ENCODE results near the gene RNF19B. TPM values are rescaled to one million over a fixed set of nuclear protein-coding genes. Genes with fewer than 3 reads are reported as not detected.

RNF19B gene
- total RNA-seq, 2 donors from 2014 or later: 10.2 to 10.3 TPM

GRCh38 chr1:32939655-32940371 lies 24.8 kb downstream of the RNF19B start:
- peak overlapping the region; percentile 14 to 48 for H3K27ac ChIP-seq
- H3K36me3 ChIP-seq: peaks cover 58% of the 10 kb centered on the region
- H3K4me1 ChIP-seq: peaks cover 0 to 25% of the 10 kb centered on the region in 2 donors
- no peaks in the 10 kb centered on the region for H3K9me3 ChIP-seq
- TF ChIP-seq, protein P1, sequence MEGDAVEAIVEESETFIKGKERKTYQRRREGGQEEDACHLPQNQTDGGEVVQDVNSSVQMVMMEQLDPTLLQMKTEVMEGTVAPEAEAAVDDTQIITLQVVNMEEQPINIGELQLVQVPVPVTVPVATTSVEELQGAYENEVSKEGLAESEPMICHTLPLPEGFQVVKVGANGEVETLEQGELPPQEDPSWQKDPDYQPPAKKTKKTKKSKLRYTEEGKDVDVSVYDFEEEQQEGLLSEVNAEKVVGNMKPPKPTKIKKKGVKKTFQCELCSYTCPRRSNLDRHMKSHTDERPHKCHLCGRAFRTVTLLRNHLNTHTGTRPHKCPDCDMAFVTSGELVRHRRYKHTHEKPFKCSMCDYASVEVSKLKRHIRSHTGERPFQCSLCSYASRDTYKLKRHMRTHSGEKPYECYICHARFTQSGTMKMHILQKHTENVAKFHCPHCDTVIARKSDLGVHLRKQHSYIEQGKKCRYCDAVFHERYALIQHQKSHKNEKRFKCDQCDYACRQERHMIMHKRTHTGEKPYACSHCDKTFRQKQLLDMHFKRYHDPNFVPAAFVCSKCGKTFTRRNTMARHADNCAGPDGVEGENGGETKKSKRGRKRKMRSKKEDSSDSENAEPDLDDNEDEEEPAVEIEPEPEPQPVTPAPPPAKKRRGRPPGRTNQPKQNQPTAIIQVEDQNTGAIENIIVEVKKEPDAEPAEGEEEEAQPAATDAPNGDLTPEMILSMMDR (IDR thresholded peaks at IDR 0.05): no peak
- H3K27me3 ChIP-seq: no peaks in the 10 kb centered on the region
- H3K4me3 ChIP-seq: no peak overlapping the region
- DNase-seq (ENCODE audit: low spot score): peak; percentile 68

DNA sequence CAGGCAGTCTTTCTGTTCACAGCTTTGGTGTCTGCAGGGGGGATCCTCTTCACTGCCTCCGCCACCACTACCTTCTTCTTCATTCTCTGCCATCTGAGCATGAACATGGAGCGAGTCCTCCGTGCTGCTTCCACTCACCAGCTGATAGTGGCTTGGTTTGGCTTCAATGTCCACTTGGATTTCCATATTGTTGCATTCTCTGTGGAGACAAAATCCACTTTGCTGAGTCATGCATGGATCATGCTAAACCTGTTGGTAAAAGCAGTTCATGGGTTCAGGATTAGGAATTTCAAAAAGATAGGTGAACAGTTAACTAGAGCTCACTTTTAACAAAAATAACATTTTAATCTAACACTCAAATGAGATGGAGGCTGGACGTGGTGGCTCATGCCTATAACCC lies 27.5 kb downstream of the RNF19B start:
- DNase-seq (ENCODE audit: low spot score): no peak
- no peak overlapping the region for H3K27ac ChIP-seq
- peaks cover 33% of the 10 kb centered on the region for H3K36me3 ChIP-seq
- no peaks in the 10 kb centered on the region for H3K27me3 ChIP-seq
- TF ChIP-seq, protein P1 (IDR thresholded peaks at IDR 0.05): no peak
- H3K9me3 ChIP-seq: no peaks in the 10 kb centered on the region
- peaks cover 0 to 42% of the 10 kb centered on the region in 2 donors for H3K4me1 ChIP-seq
- H3K4me3 ChIP-seq: no peak overlapping the region

DNA sequence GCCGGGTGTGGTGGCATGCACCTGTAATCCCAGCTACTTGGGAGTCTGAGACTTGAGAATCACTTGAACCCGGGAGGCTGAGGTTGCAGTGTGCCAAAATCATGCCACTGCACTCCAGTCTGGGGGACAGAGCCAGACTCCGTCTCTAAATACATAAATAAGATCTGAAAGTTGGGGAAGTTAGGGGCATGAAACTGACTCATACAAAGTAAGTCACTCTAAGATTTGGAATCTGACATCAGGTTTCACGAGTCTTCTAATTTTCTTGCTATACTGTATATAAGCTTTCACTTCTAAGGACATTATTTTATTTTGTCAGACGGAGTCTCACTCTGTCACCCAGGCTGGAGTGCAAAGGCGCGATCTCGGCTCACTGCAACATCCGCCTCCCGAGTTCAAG lies 30.1 kb downstream of the RNF19B start:
- H3K27me3 ChIP-seq: no peaks in the 10 kb centered on the region
- TF ChIP-seq, protein P1 (IDR thresholded peaks at IDR 0.05): no peak
- no peaks in the 10 kb centered on the region for H3K9me3 ChIP-seq
- H3K4me1 ChIP-seq: peaks cover 0 to 24% of the 10 kb centered on the region in 2 donors
- peaks cover 19% of the 10 kb centered on the region for H3K36me3 ChIP-seq
- H3K27ac ChIP-seq: peak overlapping the region in 1 of 2 donors; percentile 42
- DNase-seq (ENCODE audit: low spot score): no peak
- H3K4me3 ChIP-seq: no peak overlapping the region

GRCh38 chr1:32933742-32934322 lies 30.8 kb downstream of the RNF19B start:
- no peak for DNase-seq (ENCODE audit: low spot score)
- H3K27ac ChIP-seq: peak overlapping the region; percentile 15 to 42
- peaks cover 19% of the 10 kb centered on the region for H3K36me3 ChIP-seq
- TF ChIP-seq, protein P1 (IDR thresholded peaks at IDR 0.05): peak in 1 of 2 donors; percentile 32
- H3K4me1 ChIP-seq: peaks cover 0 to 17% of the 10 kb centered on the region in 2 donors
- H3K27me3 ChIP-seq: no peaks in the 10 kb centered on the region
- no peak overlapping the region for H3K4me3 ChIP-seq
- H3K9me3 ChIP-seq: no peaks in the 10 kb centered on the region

DNA sequence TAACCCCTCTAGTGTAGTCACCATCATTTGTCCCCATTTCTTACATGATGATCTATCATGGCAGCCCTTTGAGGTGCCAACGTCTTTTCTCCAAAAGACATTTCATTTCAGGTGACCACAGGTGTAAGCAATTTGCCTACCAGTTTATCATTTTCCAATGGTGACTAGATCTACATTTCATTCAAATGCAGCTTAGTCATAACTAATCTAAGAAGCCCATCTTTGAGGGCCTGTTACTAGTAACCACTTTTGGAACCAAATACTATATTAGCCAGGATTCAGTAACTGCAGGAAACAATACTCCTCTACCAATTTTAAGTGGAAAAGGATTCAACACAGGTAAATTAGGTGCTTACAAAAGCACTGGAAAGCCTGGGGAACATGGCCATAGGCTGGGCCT lies 32.8 kb downstream of the RNF19B start:
- Histone ChIP-seq H3K4me1 (peaks cover 0 to 17% of the 10 kb centered on the region in 2 donors), H3K27me3 (no peaks in the 10 kb centered on the region), H3K36me3 (peaks cover 3% of the 10 kb centered on the region), H3K9me3 (no peaks in the 10 kb centered on the region), H3K4me3 (no peak overlapping the region), H3K27ac (no peak overlapping the region)
- no peak for DNase-seq (ENCODE audit: low spot score)
- TF ChIP-seq, protein P1 (IDR thresholded peaks at IDR 0.05): no peak

All from right atrium auricular region (tissue), 2 donors.